Right atrium auricular region (tissue), 2 donors: Measurements from ENCODE around the gene G3BP2. TPM values are rescaled to one million over a fixed set of nuclear protein-coding genes. Genes with fewer than 3 reads are reported as not detected.

Experiments
- DNase-seq: peaks from one replicate; pipeline ENCODE4 v3.0.0-alpha.2; 2019; ENCODE audit warnings: low spot score
- H3K27ac ChIP-seq, 2 donors: fragments of 200-600 bp; sonication (generic); 1 replicate in 1 of 2; 2 replicates in 1 of 2; pipeline ENCODE4 v1.5.1; 2016 to 2019
- H3K27me3 ChIP-seq, 2 donors: fragments of 200-600 bp; sonication (generic); one replicate each; pipeline versions ENCODE4 v1.5.1 to v1.6.0; 2017 to 2019
- H3K36me3 ChIP-seq: fragments of 200-600 bp; sonication (generic); one replicate; pipeline ENCODE4 v1.5.1; 2016
- H3K4me1 ChIP-seq, 2 donors: fragments of 200-600 bp; sonication (generic); one replicate each; pipeline versions ENCODE4 v1.5.1 to v1.6.0; 2017 to 2019
- H3K4me3 ChIP-seq, 2 donors: fragments of 200-600 bp; sonication (generic); 1 replicate in 1 of 2; 2 replicates in 1 of 2; pipeline ENCODE4 v1.5.1; 2017 to 2019; ENCODE audit warnings: mild to moderate bottlenecking in 1 of 2, moderate library complexity in 1 of 2
- H3K9me3 ChIP-seq, 2 donors: fragments of 200-600 bp; sonication (generic); one replicate each; pipeline ENCODE4 v1.5.1; 2019
- CTCF ChIP-seq, 2 donors: fragments of 200-600 bp; sonication (generic); IDR thresholded peaks; one replicate each; pipeline ENCODE4 v1.5.1; 2019; ENCODE audit warnings: antibody characterized with exemption in 2 of 2
- total RNA-seq, 2 donors: library from RNA; depleted of rRNA; stranded (reverse); fragments of >200 nt; gene quantifications; one replicate each; pipeline ENCODE4 v1.1.0, GENCODE V29; 2016

G3BP2 gene
- total RNA-seq, 2 donors from 2014 or later, result 59.5 to 65.4 TPM

- Histone ChIP-seq H3K36me3 (peaks cover 53% of the 10 kb centered on the region), H3K4me1 (no peaks in the 10 kb centered on the region), H3K4me3 (no peak overlapping the region), H3K27me3 (no peaks in the 10 kb centered on the region), H3K9me3 (no peaks in the 10 kb centered on the region), H3K27ac (no peak overlapping the region)
- no peak for DNase-seq
- TF ChIP-seq CTCF (IDR thresholded peaks at IDR 0.05), result no peak
These were observed 29.1 kb downstream of the G3BP2 start for GRCh38 chr4:75644095-75644494.

- Histone ChIP-seq H3K27ac (no peak overlapping the region), H3K4me1 (no peaks in the 10 kb centered on the region), H3K27me3 (no peaks in the 10 kb centered on the region), H3K4me3 (no peak overlapping the region), H3K36me3 (peaks cover 53% of the 10 kb centered on the region), H3K9me3 (no peaks in the 10 kb centered on the region)
- TF ChIP-seq CTCF (IDR thresholded peaks at IDR 0.05), result no peak
- DNase-seq, result no peak
These were observed 29.6 kb downstream of the G3BP2 start for GRCh38 chr4:75643651-75644050.

GRCh38 chr4:75639124-75639695 lies 34.0 kb downstream of the G3BP2 start:
- H3K4me1 ChIP-seq, result no peaks in the 10 kb centered on the region
- DNase-seq, result no peak
- H3K4me3 ChIP-seq, result no peak overlapping the region
- no peak overlapping the region for H3K27ac ChIP-seq
- no peaks in the 10 kb centered on the region for H3K9me3 ChIP-seq
- no peaks in the 10 kb centered on the region for H3K27me3 ChIP-seq
- H3K36me3 ChIP-seq, result peaks cover 9% of the 10 kb centered on the region
- no peak for TF ChIP-seq CTCF (IDR thresholded peaks at IDR 0.05)

- no peaks in the 10 kb centered on the region for H3K36me3 ChIP-seq
- TF ChIP-seq CTCF (IDR thresholded peaks at IDR 0.05), result no peak
- no peak for DNase-seq
These were observed 35.4 kb downstream of the G3BP2 start for GRCh38 chr4:75637827-75638226.

GRCh38 chr4:75637176-75637575 lies 36.0 kb downstream of the G3BP2 start:
- Histone ChIP-seq H3K4me1 (no peaks in the 10 kb centered on the region), H3K9me3 (no peaks in the 10 kb centered on the region), H3K4me3 (no peak overlapping the region), H3K27me3 (no peaks in the 10 kb centered on the region), H3K36me3 (no peaks in the 10 kb centered on the region), H3K27ac (no peak overlapping the region)
- no peak for DNase-seq
- TF ChIP-seq CTCF (IDR thresholded peaks at IDR 0.05), result no peak

More at GRCh38 chr4:75637827-75638226, 35.4 kb downstream of the G3BP2 start:
- no peaks in the 10 kb centered on the region for H3K4me1 ChIP-seq
- no peak overlapping the region for H3K27ac ChIP-seq
- H3K9me3 ChIP-seq, result no peaks in the 10 kb centered on the region
- no peak overlapping the region for H3K4me3 ChIP-seq
- H3K27me3 ChIP-seq, result no peaks in the 10 kb centered on the region

- no peak for DNase-seq
- no peak for TF ChIP-seq CTCF (IDR thresholded peaks at IDR 0.05)
- Histone ChIP-seq H3K27me3 (no peaks in the 10 kb centered on the region), H3K9me3 (no peaks in the 10 kb centered on the region), H3K36me3 (no peaks in the 10 kb centered on the region), H3K27ac (no peak overlapping the region), H3K4me1 (peaks cover 0 to 10% of the 10 kb centered on the region in 2 donors), H3K4me3 (no peak overlapping the region)
These were observed 38.3 kb downstream of the G3BP2 start for GRCh38 chr4:75634951-75635350.
